HepG2 (cell line): ENCODE measurements around the gene SLC16A3. TPM values are rescaled to one million over a fixed set of nuclear protein-coding genes. Genes with fewer than 3 reads are reported as not detected.

Source experiments
- BRCA1 ChIP-seq: sonication (generic); formaldehyde crosslinking; IDR thresholded peaks from 2 replicates; pipeline ENCODE4 v1.4.0; 2020; ENCODE audit warnings: missing genetic modification reagents
- EED ChIP-seq: sonication (generic); formaldehyde crosslinking; IDR thresholded peaks from 2 replicates; pipeline ENCODE4 v1.5.0; 2020; ENCODE audit warnings: mild to moderate bottlenecking, missing genetic modification reagents
- FOXA1 ChIP-seq, 2 experiments: fragments of 450-650 bp in 1 of 2; sonication (generic) in 1 of 2; formaldehyde crosslinking in 1 of 2; IDR thresholded peaks; 2 replicates each; pipeline versions ENCODE4 v1.4.0 to v1.6.1; 2016 to 2020; ENCODE audit warnings: missing genetic modification reagents in 1 of 2
- FOXC1 ChIP-seq: sonication (generic); formaldehyde crosslinking; IDR thresholded peaks from 2 replicates; pipeline ENCODE4 v1.8.0; 2022; ENCODE audit warnings: mild to moderate bottlenecking, missing genetic modification reagents, borderline replicate concordance
- HOMEZ ChIP-seq: IDR thresholded peaks from 2 replicates; pipeline ENCODE4 v1.6.1; 2016; ENCODE audit warnings: low read depth
- POLR2A ChIP-seq, 2 experiments: IDR thresholded peaks; 2 replicates each; pipeline ENCODE4 v1.6.1; 2011; ENCODE audit warnings: low read depth in 2 of 2, low read length in 2 of 2, mild to moderate bottlenecking in 1 of 2, moderate library complexity in 1 of 2; ENCODE audit not compliant: insufficient read depth in 1 of 2
- POLR2AphosphoS2 ChIP-seq: IDR thresholded peaks from 2 replicates; pipeline ENCODE4 v1.6.1; 2011; ENCODE audit warnings: low read depth, low read length, improper control_type of control experiment
- SKI ChIP-seq: fragments of 450-650 bp; IDR thresholded peaks from one replicate; pipeline ENCODE4 v1.6.1; 2018; ENCODE audit warnings: mild to moderate bottlenecking; ENCODE audit not compliant: partially characterized antibody
- ZBTB40 ChIP-seq, 2 experiments: fragments of 450-650 bp in 1 of 2; sonication (generic) in 1 of 2; formaldehyde crosslinking in 1 of 2; IDR thresholded peaks; 2 replicates each; pipeline versions ENCODE4 v1.6.1 to v1.8.0; 2016 to 2022; ENCODE audit warnings: antibody characterized with exemption in 1 of 2, mild to moderate bottlenecking in 1 of 2, missing genetic modification reagents in 1 of 2
- polyA plus RNA-seq, 8 experiments: library from polyadenylated mRNA; depleted of rRNA in 3 of 8; stranded (reverse) in 7 of 8; unstranded in 1 of 8; fragments of >200 nt; fragmentation: Illumina TruSeq in 4 of 8; extraction: Trizol in 4 of 8; gene quantifications; 2 replicates each; pipeline versions ENCODE4 v1.2.1 to v1.2.3, GENCODE V29; 2011 to 2016; ENCODE audit warnings: low read depth in 4 of 8, missing spikeins in 1 of 8, mixed read lengths in 1 of 8; ENCODE audit not compliant: insufficient read depth in 1 of 8
- total RNA-seq, 5 experiments: library from RNA; depleted of rRNA; stranded (reverse); fragments of >200 nt; fragmentation: Illumina TruSeq; extraction: Trizol; gene quantifications; 2 replicates each; pipeline ENCODE4 v1.2.3, GENCODE V29; 2016; ENCODE audit warnings: low read depth in 1 of 5
- TF ChIP-seq, protein P1 (sequence below): fragments of 450-650 bp; IDR thresholded peaks from 2 replicates; pipeline ENCODE4 v1.6.1; 2017; ENCODE audit warnings: mild to moderate bottlenecking

SLC16A3 gene
- total and polyA plus RNA-seq, 2 of the 13 experiments (the other 11 are each of a cell fraction or from before 2014, with no cell fraction given), result 242 to 349 TPM

GRCh38 chr17:82242977-82243647 lies 14.3 kb downstream of the SLC16A3 start (continued):
- TF ChIP-seq ZBTB40 (IDR thresholded peaks at IDR 0.05) (no peak), ZBTB40 (CRISPR knock-in tag; IDR thresholded peaks at IDR 0.05) (no peak), BRCA1 (CRISPR knock-in tag) (no peak), FOXC1 (CRISPR knock-in tag) (0 out of 2 replicates have a peak, but pooled peaks have one; percentile 24), FOXA1 (IDR thresholded peaks at IDR 0.05) (no peak), FOXA1 (CRISPR knock-in tag; IDR thresholded peaks at IDR 0.05) (peak; percentile 14; the same call in 1 of the 2 replicates), SKI (no peak), HOMEZ (CRISPR knock-in tag) (no peak; the same call in 1 of the 2 replicates), POLR2A (IDR thresholded peaks at IDR 0.05; ENCODE audit: insufficient read depth in 1 of 2, low read depth in 2 of 2, low read length in 2 of 2) (peak in 1 of 2 experiments; percentile 61; a peak in 2 of 4 replicates), POLR2AphosphoS2 (no peak; the same call in 1 of the 2 replicates), EED (CRISPR knock-in tag) (no peak)
- TF ChIP-seq, protein P1, sequence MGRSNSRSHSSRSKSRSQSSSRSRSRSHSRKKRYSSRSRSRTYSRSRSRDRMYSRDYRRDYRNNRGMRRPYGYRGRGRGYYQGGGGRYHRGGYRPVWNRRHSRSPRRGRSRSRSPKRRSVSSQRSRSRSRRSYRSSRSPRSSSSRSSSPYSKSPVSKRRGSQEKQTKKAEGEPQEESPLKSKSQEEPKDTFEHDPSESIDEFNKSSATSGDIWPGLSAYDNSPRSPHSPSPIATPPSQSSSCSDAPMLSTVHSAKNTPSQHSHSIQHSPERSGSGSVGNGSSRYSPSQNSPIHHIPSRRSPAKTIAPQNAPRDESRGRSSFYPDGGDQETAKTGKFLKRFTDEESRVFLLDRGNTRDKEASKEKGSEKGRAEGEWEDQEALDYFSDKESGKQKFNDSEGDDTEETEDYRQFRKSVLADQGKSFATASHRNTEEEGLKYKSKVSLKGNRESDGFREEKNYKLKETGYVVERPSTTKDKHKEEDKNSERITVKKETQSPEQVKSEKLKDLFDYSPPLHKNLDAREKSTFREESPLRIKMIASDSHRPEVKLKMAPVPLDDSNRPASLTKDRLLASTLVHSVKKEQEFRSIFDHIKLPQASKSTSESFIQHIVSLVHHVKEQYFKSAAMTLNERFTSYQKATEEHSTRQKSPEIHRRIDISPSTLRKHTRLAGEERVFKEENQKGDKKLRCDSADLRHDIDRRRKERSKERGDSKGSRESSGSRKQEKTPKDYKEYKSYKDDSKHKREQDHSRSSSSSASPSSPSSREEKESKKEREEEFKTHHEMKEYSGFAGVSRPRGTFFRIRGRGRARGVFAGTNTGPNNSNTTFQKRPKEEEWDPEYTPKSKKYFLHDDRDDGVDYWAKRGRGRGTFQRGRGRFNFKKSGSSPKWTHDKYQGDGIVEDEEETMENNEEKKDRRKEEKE, result no peak
